GM12801 (cell line): ENCODE results near the gene MAGI2.

Experiments
- CTCF ChIP-seq: IDR thresholded peaks from one replicate; pipeline ENCODE4 v1.5.1; 2011; ENCODE audit warnings: control low read depth; ENCODE audit not compliant: insufficient read length; ENCODE audit errors: extremely low read depth

Gene MAGI2

DNA sequence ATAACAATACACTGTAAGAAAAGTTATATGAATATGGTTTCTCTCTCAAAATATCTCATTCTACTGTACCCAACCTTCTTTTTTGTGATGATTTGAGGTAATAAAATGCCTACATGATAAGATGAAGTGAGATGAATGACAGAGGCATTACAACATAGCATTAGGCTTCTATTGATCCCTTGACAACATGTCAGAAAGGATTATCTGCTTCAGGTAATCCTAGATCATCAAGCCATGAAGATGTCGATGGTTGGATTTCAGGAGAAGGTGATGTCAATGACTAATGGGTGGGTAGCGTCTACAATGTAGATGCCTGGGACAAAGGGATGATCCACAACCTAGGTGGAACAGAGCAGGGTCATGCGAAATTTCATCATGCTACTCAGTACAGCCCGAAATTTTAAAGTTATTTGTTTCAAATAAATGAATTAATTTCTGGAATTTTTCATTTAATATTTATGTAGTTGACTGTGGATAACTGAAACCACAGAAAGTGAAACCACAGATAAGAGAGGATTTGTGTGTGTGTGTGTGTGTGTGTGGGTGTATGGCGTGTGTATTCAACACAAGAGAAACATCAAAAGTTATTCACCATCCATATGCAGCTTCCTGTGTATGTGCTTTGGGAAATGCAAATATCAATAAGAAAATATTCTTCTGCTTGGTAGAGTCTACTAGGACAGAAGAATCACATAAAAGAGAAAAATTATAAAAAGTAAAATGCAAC is 77.0 kb downstream of the MAGI2 start:
- no peak for TF ChIP-seq CTCF

GRCh38 chr7:79361214-79361613 is 92.3 kb downstream of the MAGI2 start:
- no peak for TF ChIP-seq CTCF

GRCh38 chr7:79359827-79360226 is 93.6 kb downstream of the MAGI2 start:
- TF ChIP-seq CTCF = no peak

DNA sequence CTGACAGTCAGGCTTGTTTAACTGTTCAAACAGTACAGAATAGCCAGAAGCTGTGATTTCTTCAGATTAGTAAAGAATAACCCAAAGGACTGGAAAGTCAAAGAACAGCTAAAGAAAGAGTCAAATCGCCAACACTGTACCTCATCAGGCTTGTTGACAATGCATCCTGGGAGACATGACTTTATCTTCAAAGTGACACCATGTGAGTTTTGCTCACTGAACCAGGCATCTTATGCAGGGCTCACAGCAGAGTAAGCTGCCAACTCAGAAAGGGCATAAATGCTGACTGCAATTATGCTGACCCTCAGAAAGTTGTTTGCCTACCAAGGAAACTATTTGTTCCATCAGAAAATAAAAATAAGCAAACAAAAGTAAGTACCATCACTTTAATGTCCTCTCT is 96.4 kb downstream of the MAGI2 start:
- TF ChIP-seq CTCF = no peak

GRCh38 chr7:79353720-79354468 is 99.6 kb downstream of the MAGI2 start:
- TF ChIP-seq CTCF = no peak

DNA sequence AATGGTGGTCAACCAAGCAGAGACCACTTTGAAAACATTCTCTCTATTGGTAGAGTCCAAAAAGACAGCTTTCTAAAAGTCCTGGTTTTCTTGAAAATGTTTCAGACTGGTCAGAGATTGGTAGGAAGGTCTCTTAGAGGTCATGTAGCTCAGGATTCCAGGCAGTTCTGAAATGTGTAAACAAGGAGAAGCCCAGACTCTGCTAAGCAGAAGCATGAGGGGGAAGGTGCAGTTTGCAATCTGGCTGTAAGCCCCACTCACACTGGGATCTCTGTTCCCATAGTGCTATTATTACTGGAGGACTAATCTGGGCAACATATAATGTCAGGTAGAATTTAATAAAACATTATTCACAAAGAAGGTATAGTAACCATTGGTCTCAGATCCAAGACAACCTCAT is 101.1 kb downstream of the MAGI2 start:
- TF ChIP-seq CTCF = no peak

GRCh38 chr7:79347351-79347750 is 106.1 kb downstream of the MAGI2 start:
- no peak for TF ChIP-seq CTCF
